KBM-7 (cell line): ENCODE measurements around the gene CANX.
A peak's percentile ranks its signal among the peaks of the same experiment; 100 is the strongest.
"Not testable (repeated sequence)": the region's sequence is repeated elsewhere in the genome, so short reads cannot be mapped to it uniquely, and the experiment has no call there.

ENCODE experiments used
- DNase-seq: peaks from one replicate; pipeline ENCODE4 v3.0.0-alpha.2; 2015
- in situ Hi-C: fragments of 300-500 bp; cut with MboI; formaldehyde crosslinking; loops from 2 replicates; pipeline ENCODE4 v1.14.3; 2020; ENCODE audit warnings: low sequenced_read_pairs, low pct_unique_long_range_greater_than_20kb, mixed read lengths

Gene CANX, protein sequence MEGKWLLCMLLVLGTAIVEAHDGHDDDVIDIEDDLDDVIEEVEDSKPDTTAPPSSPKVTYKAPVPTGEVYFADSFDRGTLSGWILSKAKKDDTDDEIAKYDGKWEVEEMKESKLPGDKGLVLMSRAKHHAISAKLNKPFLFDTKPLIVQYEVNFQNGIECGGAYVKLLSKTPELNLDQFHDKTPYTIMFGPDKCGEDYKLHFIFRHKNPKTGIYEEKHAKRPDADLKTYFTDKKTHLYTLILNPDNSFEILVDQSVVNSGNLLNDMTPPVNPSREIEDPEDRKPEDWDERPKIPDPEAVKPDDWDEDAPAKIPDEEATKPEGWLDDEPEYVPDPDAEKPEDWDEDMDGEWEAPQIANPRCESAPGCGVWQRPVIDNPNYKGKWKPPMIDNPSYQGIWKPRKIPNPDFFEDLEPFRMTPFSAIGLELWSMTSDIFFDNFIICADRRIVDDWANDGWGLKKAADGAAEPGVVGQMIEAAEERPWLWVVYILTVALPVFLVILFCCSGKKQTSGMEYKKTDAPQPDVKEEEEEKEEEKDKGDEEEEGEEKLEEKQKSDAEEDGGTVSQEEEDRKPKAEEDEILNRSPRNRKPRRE

DNA sequence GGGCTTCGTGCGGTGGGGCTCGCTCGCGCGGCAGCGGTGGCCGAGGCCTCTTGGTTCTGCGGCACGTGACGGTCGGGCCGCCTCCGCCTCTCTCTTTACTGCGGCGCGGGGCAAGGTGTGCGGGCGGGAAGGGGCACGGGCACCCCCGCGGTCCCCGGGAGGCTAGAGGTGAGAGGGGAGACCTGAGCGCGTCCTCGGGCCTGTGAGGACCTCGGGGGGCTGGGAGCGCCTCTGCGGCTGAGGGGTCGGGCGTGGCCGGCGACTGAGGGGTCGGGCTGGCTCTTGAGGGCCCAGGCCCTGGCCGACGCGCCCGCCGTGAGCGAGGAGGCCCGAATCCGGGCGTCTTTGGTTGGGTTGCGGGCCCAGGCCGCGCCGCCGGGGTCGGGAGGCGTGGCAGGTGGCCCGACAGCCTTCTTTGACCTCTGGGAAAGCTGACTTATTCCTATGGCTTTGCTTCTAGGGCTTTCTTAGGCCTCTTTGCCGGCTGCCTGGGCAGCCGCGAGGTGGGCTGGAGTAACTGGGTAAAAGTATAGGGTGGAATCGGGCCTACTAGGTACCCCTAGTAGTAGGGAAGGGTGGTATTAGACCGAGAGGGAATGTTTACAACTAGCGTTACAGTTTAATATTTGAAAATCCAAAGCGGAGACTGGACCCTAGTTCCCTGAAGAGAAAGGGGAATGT, at the start of gene CANX:
Gene CANX (plus strand): TSS at position 33 of the 681 bp plus-strand sequence. CDS start 6,715 bp downstream, outside the sequence.
- no peak for DNase-seq
- in situ Hi-C loops = no loop called here

DNA sequence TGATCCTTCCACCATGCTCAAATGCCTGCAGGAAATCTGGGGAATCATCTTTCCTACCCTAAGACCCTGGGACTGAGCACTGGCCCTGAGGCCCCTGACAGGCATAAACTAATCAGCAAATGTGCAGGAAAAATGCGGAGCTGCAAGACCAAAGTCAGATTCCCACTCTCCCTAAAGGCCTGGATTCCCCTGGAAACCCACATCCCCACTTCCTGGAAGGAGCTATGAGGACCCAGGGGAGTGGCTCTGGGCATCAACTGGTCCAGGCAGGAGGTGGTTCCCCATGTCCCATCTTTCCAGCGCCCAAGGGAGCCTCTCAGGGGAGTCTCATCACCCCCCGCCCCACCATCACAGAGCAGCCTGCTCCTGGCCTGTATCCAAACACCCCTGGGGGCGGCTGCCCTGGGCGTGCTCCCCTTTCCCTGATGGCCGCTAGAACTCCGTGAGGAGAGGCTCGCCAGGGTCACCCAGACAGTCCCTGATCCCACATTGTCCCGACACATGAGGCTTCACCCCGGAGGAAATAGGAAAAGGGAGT, 49.5 kb upstream of the CANX start:
- in situ Hi-C loops, DNase-seq: not testable (repeated sequence)

DNA sequence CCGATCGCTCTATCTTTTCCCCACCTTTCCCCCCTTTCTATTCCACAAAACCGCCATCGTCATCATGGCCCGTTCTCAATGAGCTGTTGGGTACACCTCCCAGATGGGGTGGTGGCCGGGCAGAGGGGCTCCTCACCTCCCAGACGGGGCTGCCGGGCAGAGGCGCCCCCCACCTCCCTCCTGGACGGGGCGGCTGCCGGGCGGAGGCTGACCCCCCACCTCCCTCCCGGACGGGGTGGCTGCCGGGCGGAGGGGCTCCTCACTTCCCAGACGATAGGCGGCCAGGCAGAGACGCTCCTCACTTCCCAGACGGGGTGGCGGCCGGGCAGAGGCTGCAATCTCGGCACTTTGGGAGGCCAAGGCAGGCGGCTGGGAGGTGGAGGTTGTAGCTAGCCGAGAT, 48.5 kb upstream of the CANX start:
- DNase-seq, in situ Hi-C loops: not testable (repeated sequence)

DNA sequence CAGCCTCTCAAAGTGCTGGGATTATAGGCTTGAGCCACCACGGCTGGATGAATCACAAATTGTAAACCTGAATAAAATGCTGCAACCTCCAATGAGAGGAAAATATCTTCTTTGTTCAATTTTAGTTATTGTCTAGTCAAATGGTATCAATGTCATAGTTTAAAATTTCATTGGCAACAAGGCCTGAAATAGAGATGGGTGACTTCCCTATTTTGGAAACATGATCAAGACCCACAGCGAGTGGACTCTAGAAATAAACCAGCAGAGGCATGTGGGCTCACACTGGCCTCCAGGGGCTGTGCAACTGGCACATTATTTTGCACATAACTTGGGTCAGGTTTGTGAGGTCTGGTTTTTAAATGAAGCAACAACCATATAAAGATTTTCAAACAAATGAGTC, 45.6 kb upstream of the CANX start:
- DNase-seq = peak; percentile 35
- in situ Hi-C loops = not testable (repeated sequence)

DNA sequence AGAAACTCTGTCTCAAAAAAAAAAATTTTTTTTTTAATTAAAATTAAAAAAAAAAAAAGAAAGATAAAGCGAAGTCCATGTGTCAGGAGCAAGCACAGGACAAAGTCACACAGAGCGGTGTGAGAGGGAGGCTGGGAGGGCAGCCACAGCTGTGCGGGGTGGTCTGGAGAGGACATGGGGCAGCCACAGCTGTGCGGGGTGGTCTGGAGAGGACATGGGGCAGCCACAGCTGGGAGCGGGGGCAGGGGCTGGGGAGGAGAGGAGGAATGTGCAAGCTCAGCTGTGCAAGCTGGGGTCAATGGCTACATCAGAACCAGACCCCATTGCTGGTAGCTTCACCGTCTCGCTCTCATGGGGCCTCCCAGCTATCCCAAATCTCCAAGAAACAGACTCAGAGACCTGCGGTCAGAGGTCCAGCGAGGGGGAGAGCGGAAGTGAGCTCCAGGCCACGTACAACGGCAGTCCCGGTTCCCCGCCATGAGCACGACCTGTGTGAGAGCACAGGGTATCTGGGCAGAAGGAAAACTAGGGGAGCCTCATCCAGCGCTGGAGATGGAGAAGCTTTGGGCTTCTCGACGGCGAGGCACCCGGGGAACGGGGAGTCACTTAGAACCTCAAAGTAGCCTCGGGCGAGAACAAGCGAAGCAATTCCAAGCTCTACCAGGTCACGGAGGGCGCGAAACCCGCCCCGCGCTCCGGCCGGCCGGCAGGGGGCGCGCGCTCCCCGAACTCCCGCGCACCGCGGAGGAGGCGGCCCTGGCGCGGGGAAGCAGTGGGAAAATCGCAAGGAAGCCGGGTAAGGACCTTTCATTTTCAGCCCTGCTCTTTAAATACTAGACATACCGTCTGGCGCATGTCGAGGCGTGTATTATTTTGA, 41.2 kb upstream of the CANX start:
- in situ Hi-C loops, DNase-seq: not testable (repeated sequence)

DNA sequence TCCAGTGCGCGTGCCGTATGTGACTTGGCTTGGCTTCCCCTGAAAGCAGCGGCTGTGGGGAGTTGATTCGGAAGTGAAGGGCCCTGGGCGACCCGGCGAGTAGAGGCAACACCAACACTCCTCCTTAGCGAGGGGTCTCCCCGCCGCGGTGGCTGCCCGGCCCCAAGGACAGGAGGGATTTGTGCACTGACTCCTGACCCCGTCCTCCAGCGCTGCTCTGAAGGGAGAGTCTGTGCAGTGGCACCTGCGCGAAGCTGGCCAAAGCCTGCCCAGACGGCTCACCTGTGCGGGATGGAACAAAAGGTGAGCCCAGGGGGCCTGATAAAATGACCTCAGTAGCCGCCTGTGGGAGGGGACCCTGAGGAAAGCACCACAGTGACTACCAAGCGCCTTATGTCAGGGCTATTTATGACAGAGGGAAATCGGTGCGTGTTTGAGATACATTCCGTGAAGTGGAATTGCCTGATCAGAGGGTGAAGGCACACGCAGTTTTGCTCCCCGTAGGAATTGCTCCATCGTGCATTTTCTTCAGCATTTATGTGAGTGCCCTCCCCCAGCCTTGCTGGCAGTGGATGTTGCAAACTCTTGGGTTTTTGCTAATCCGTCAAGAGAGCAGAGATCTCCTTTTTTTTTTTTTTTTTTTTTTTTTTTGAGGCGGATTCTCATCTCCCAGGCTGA, 40.4 kb upstream of the CANX start:
- in situ Hi-C loops = not testable (repeated sequence)
- DNase-seq = peak; percentile 33

DNA sequence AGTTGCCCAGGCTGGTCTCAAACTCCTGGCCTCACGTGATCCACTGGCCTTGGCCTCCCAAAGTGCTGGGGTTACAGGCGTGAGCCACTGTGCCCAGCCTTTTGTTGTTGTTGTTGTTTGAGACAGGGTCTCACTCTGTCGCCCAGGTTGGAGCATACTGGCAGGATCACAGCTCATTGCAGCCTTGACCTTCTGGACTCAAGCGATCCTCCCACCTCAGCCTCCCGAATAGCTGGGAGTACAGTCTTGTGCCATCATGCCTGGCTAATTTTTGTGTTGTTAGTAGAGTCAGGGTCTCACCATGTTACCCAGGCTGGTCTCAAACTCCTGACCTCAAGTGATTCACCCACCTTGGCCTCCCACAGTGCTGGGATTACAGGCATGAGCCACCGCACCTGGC, 37.1 kb upstream of the CANX start:
- in situ Hi-C loops, DNase-seq: not testable (repeated sequence)

DNA sequence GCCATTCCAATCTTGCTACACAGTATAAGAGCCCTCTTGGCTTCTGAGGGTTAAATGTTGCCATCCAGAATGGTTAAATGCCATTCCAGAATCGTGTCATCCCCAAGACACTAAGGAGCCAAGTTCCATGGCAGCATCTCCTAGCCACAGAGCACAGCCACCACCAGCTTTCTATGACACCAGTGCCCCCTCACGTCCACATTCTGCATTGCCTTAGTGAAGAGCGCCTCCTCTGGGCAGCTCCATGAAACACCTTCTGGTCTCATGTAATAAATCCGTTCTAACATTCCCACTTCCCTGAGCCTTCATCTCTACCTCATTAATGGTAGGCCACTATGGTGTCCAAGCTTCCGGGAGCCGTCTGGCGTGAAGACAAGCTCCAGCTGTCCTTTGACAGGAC, 30.4 kb upstream of the CANX start:
- peak; percentile 87 for DNase-seq
- in situ Hi-C loops = no loop called here

DNA sequence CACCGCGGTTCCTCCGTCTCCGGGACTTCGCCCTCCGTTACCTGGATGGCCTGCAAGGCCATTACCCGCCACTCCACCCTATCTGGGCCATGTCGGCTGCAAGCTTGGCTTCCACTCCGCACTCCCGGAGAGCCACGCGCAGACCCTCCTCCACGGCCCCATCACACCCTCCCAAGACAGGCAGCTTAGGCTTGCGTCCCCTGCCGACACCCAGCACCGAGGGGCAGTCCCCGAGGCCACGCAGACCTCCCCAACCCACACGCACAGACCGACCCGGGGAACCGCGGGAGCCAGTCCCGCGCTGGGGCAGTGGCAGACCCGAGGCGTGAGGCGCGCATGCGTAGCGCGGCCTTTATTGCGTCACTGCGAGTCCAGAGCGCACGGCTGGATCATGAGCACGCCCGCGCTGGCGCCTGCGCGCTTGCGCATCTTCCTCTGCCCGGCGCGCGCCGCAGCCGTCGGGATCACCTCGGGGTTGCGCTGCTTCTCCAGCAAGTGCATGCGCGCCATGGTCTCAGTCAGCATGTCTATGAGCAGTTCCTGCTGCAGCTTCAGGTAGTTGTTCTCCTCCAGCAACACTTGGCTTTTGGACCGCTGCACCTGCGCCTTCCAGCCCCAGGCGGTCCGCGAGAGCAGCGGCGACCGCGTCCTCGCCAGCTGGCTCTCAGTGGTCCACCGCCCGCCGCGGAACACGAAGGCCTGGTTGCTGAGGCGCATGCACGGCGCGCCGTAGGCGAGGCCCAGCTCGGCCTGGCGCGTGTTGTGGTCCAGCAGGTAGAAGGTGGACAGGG, 20.3 kb upstream of the CANX start:
- peak; percentile 95 for DNase-seq
- in situ Hi-C loops = no loop called here

DNA sequence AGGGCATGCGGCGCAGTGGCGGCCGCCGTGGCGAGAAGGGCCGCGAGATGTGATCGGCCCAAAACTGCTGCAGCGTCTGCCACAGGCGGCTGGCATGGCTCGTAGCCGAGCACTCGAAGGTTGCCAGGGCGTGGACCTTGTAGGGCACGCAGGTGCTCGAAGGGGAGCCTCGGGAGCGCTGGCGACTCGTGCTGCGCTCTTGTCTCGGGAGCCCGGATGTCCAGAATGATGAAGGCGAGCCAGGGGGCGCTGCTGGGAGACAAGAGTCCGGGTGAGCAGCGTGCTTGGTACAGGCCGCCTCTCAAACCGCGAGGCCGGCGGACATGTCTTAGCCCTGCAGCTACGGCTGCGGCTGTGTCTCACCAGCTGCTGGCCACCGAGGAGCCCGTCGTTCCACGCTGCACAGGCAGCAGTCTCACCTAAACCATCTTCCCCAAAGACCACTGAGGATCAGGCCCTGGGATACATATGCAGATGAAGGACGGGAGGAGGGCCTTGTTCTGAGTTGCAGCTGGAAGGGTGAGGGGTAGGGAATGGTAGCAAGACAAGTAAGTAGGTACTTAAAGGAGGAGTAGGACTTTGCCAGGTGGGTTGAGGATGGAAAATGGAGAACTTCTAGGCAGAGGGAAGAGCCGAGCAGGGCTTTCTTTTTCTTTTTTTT, 19.6 kb upstream of the CANX start:
- in situ Hi-C loops = no loop called here
- DNase-seq = no peak

DNA sequence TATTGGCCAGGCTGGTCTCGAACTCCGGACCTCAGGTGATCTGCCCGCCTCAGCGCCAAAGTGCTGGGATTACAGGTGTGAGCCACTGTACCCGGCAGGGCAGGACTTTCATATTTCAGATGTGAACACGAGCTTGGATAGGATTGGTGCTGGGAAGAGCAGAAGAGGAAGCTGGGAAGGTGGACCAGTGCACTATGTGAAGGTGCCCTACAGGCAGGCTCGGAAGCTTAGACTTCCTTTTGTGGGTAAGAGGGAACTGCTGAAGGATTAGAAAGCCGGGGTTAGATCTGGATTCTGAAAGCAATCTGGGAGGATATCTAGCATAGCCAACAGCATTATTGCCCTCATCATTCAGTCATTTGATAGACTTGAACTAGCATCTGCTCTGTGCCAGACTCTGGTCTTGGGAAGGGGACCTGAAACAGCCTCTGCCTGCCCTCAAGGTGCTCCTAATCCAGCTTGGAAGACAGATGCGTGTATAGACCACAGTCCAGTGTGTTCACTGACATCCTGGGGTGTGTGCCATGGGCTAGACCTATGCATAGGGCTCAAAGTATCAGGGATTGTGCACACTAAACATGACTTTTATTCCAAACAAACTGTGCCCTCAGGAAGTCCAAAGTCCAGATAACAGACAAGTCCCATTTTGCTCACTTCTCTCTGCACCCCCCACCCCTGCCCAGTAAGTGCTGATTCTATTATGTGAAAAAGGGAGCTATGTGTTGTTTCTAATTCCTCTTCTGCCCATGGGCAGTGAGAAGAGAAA, 18.6 kb upstream of the CANX start:
- in situ Hi-C loops = no loop called here
- DNase-seq = peak; percentile 76

DNA sequence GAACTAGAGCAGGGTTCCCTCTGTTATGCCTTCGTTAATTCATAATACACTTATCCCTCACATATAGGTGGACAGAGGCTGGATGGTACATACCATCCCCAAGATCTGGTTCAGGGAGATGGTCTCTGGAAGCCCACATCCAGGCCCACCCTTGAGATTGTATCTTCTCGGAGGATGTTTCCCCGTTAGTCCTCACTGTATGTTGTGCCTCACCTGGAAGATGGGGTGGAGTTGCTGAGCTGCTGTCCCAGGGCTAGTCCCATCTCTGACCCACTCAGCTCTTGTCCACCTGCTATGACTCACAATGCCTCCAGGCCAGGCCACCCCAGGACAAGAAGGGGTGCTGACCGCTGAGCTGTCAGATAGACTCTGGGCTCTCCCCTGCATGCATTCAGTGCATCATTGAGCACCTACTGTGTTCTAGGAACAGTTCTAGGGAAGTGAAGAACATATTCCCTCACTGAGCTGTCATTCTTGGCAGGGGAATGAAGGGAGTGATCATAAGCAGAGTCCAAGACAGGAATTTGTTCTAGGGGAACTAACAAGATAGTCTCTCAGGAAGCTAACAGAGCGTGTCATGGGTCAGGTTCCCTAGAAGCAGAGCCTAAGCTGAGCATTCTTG, 17.9 kb upstream of the CANX start, which contains the start of gene CBY3:
Gene CBY3 (minus strand): TSS at position 255 of the 622 bp plus-strand sequence. CDS start 116 bp downstream, at position 139.
- no peak for DNase-seq
- in situ Hi-C loops = no loop called here

DNA sequence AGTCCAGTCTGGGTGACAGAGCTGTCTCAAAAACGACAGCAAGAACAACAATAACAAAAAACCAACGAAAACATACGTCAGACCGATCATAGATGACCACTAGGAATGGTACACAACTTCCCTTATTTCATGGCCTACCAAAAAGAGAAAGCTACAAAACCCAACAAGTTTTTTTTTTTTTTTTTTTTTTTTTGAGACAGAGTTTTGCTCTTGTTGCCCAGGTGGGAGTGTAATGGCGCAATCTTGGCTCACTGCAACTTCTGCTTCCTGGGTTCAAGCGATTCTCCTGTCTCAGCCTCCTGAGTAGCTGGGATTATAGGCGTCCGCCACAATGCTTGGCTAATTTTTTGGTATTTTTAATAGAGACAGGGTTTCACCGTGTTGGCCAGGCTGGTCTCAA, 9.6 kb upstream of the CANX start:
- in situ Hi-C loops = not testable (repeated sequence)
- peak; percentile 58 for DNase-seq

DNA sequence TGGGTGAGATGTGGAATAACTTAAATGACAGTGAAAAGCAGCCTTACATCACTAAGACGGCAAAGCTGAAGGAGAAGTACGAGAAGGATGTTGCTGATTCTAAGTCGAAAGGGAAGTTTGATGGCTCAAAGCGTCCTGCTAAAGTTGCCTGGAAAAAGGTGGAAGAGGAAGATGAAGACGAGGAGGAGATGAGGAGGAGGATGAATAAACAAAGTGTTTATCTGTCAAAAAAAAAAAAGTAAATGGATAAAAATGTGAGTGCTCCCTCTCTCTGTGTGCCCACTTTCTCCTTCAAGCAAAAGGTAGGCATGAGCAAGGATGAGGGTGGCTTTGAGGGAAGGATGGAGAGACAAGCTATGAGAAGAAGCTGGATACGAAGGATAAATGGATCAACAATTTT, 4.2 kb upstream of the CANX start:
- in situ Hi-C loops = no loop called here
- DNase-seq = no peak

DNA sequence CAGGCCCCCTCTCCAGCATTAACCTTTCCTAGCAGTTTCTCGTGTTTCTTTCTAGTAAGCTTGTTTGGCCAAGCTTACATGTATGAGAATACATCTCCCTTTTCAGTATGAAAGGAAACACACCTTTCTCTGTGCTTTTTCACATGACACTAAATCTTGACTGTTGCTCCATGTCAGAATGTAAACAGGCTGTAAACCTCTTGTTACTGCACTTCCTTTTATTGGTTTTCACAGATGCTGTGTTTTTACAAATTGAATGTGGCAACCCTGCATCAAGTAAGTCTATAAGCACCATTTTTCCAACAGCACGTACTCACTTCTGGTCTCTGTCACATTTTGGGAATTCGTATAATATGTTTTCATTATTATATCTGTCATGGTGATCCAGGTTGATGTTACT, 2.2 kb upstream of the CANX start:
- in situ Hi-C loops = no loop called here
- DNase-seq = no peak

DNA sequence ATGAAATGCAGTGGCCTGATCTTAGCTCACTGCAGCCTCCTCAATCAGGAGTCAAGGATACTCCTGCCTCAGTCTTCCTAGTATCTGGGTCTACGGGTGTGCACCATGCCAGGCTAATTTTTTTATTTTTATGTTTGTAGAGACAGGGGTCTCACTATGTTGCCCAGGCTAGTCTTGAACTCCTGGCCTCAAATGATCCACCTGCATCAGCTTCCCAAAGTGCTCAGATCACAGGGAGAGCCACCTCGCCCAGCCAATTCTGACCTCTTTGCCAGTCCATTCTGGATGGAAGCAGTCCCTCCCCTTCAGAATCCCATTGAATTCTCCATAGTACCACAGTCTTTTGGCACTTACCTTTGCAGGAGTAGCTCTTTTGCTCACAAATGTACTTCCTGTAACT, 1.7 kb upstream of the CANX start:
- no peak for DNase-seq
- in situ Hi-C loops = no loop called here
